HG02981 (cell line): ENCODE results near the gene CAMTA1.

Experiments
- ATAC-seq: cut with Tn5 transposase; IDR thresholded peaks from one replicate; pipeline ENCODE4 v1.9.1; 2021; ENCODE audit warnings: mild to moderate bottlenecking, moderate library complexity; ENCODE audit not compliant: unreplicated experiment

Gene CAMTA1

GRCh38 chr1:6969762-6970161 is 184.5 kb downstream of the CAMTA1 start:
- no peak for ATAC-seq

- ATAC-seq, result no peak
Observed at GRCh38 chr1:6970221-6970620, 185.0 kb downstream of the CAMTA1 start.

GRCh38 chr1:6971048-6971447 is 185.8 kb downstream of the CAMTA1 start:
- ATAC-seq, result no peak

GRCh38 chr1:6971699-6972098 is 186.4 kb downstream of the CAMTA1 start:
- no peak for ATAC-seq

GRCh38 chr1:6972399-6972798 is 187.1 kb downstream of the CAMTA1 start:
- no peak for ATAC-seq

GRCh38 chr1:6975331-6976043 is 190.2 kb downstream of the CAMTA1 start:
- no peak for ATAC-seq

GRCh38 chr1:6976044-6976375 is 190.8 kb downstream of the CAMTA1 start:
- no peak for ATAC-seq

GRCh38 chr1:6979003-6979613 is 193.9 kb downstream of the CAMTA1 start:
- no peak for ATAC-seq

GRCh38 chr1:6981595-6981994 is 196.3 kb downstream of the CAMTA1 start:
- no peak for ATAC-seq

GRCh38 chr1:6982443-6982842 is 197.2 kb downstream of the CAMTA1 start:
- no peak for ATAC-seq

- ATAC-seq, result no peak
Observed at GRCh38 chr1:6982860-6983259, 197.6 kb downstream of the CAMTA1 start.

- ATAC-seq, result no peak
Observed at GRCh38 chr1:6984536-6984935, 199.3 kb downstream of the CAMTA1 start.

GRCh38 chr1:6984986-6985385 is 199.7 kb downstream of the CAMTA1 start:
- ATAC-seq, result no peak

- no peak for ATAC-seq
Observed at GRCh38 chr1:6985549-6986276, 200.5 kb downstream of the CAMTA1 start.

- ATAC-seq, result no peak
Observed at GRCh38 chr1:6986281-6986680, 201.0 kb downstream of the CAMTA1 start.

- ATAC-seq, result no peak
Observed at GRCh38 chr1:6987940-6988339, 202.7 kb downstream of the CAMTA1 start.

- ATAC-seq, result no peak
Observed at GRCh38 chr1:6988796-6989195, 203.5 kb downstream of the CAMTA1 start.

- no peak for ATAC-seq
Observed at GRCh38 chr1:6989212-6990159, 204.2 kb downstream of the CAMTA1 start.

GRCh38 chr1:6991266-6991665 is 206.0 kb downstream of the CAMTA1 start:
- ATAC-seq, result no peak

- ATAC-seq, result no peak
Observed at GRCh38 chr1:6995789-6996188, 210.5 kb downstream of the CAMTA1 start.

GRCh38 chr1:6996371-6996770 is 211.1 kb downstream of the CAMTA1 start:
- no peak for ATAC-seq
